Muscle layer of colon (tissue), 2 donors: Measurements from ENCODE around the gene TLE2.
"Not testable (repeated sequence)": the region's sequence is repeated elsewhere in the genome, so short reads cannot be mapped to it uniquely, and the experiment has no call there.

Experiments
- H3K27ac ChIP-seq: one replicate; pipeline ENCODE4 v1.7.0; 2013; ENCODE audit warnings: low read depth, mild to moderate bottlenecking, low read length, moderate library complexity
- H3K27me3 ChIP-seq, 2 donors: one replicate each; pipeline ENCODE4 v1.7.0; 2013; ENCODE audit warnings: low read length in 2 of 2, mild to moderate bottlenecking in 2 of 2; ENCODE audit not compliant: insufficient read depth in 2 of 2, control insufficient read depth in 1 of 2
- H3K36me3 ChIP-seq: one replicate; pipeline ENCODE4 v1.7.0; 2013; ENCODE audit warnings: mild to moderate bottlenecking, low read length; ENCODE audit not compliant: insufficient read depth
- H3K4me1 ChIP-seq: one replicate; pipeline ENCODE4 v1.7.0; 2013; ENCODE audit warnings: mild to moderate bottlenecking, low read length; ENCODE audit not compliant: insufficient read depth
- H3K4me3 ChIP-seq, 2 donors: one replicate each; pipeline ENCODE4 v1.7.0; 2013; ENCODE audit warnings: low read length in 2 of 2, low read depth in 1 of 2, mild to moderate bottlenecking in 1 of 2, moderate library complexity in 1 of 2
- H3K9ac ChIP-seq: one replicate; pipeline ENCODE4 v1.7.0; 2013; ENCODE audit warnings: low read length
- H3K9me3 ChIP-seq: one replicate; pipeline ENCODE4 v1.7.0; 2013; ENCODE audit warnings: mild to moderate bottlenecking, low read length
- donor health status: abdominal sarcoma.
- donor health status: Adenocarcinoma of cecum.

TLE2 gene

GRCh38 chr19:3006075-3006767, 22.9 kb downstream of the TLE2 start:
- Histone ChIP-seq H3K36me3 (peaks cover 29% of the 10 kb centered on the region), H3K27me3 (no peaks in the 10 kb centered on the region), H3K4me3 (no peak overlapping the region), H3K4me1 (no peaks in the 10 kb centered on the region), H3K27ac (no peak overlapping the region), H3K9me3 (no peaks in the 10 kb centered on the region), H3K9ac (no peak overlapping the region)

- H3K27ac ChIP-seq: no peak overlapping the region
- H3K27me3 ChIP-seq: no peaks in the 10 kb centered on the region
- H3K9me3 ChIP-seq: no peaks in the 10 kb centered on the region
- no peaks in the 10 kb centered on the region for H3K4me1 ChIP-seq
- H3K36me3 ChIP-seq: peaks cover 21% of the 10 kb centered on the region
- H3K4me3 ChIP-seq: no peak overlapping the region
- H3K9ac ChIP-seq: no peak overlapping the region
Observed at GRCh38 chr19:3005345-3005744, 23.7 kb downstream of the TLE2 start.

- peaks cover 20% of the 10 kb centered on the region for H3K36me3 ChIP-seq
- H3K9me3 ChIP-seq: no peaks in the 10 kb centered on the region
- no peak overlapping the region for H3K27ac ChIP-seq
- H3K4me1 ChIP-seq: no peaks in the 10 kb centered on the region
- no peak overlapping the region for H3K4me3 ChIP-seq
- H3K27me3 ChIP-seq: no peaks in the 10 kb centered on the region
- H3K9ac ChIP-seq: no peak overlapping the region
Observed at GRCh38 chr19:3004522-3004921, 24.6 kb downstream of the TLE2 start.

GRCh38 chr19:3003046-3003445, 26.0 kb downstream of the TLE2 start:
- Histone ChIP-seq H3K9ac (no peak overlapping the region), H3K36me3 (peaks cover 15% of the 10 kb centered on the region), H3K27ac (no peak overlapping the region), H3K4me1 (no peaks in the 10 kb centered on the region), H3K27me3 (no peaks in the 10 kb centered on the region), H3K4me3 (no peak overlapping the region), H3K9me3 (no peaks in the 10 kb centered on the region)

- H3K4me1 ChIP-seq: no peaks in the 10 kb centered on the region
- H3K36me3 ChIP-seq: peaks cover 15% of the 10 kb centered on the region
- H3K9ac ChIP-seq: no peak overlapping the region
- H3K9me3 ChIP-seq: no peaks in the 10 kb centered on the region
- no peak overlapping the region for H3K4me3 ChIP-seq
- H3K27ac ChIP-seq: no peak overlapping the region
- H3K27me3 ChIP-seq: no peaks in the 10 kb centered on the region
Observed at GRCh38 chr19:3001235-3001800, 27.8 kb downstream of the TLE2 start.

GRCh38 chr19:2998642-2999041, 30.4 kb downstream of the TLE2 start:
- Histone ChIP-seq H3K36me3 (no peaks in the 10 kb centered on the region), H3K9me3 (no peaks in the 10 kb centered on the region), H3K27me3 (no peaks in the 10 kb centered on the region), H3K4me1 (no peaks in the 10 kb centered on the region), H3K9ac (no peak overlapping the region), H3K4me3 (no peak overlapping the region), H3K27ac (no peak overlapping the region)

GRCh38 chr19:2997720-2998119, 31.4 kb downstream of the TLE2 start:
- no peak overlapping the region for H3K4me3 ChIP-seq
- H3K36me3 ChIP-seq: no peaks in the 10 kb centered on the region
- no peaks in the 10 kb centered on the region for H3K9me3 ChIP-seq
- H3K9ac ChIP-seq: no peak overlapping the region
- no peaks in the 10 kb centered on the region for H3K4me1 ChIP-seq
- H3K27me3 ChIP-seq: no peaks in the 10 kb centered on the region
- no peak overlapping the region for H3K27ac ChIP-seq

- Histone ChIP-seq H3K4me3 (no peak overlapping the region), H3K27ac (no peak overlapping the region), H3K36me3 (no peaks in the 10 kb centered on the region), H3K27me3 (no peaks in the 10 kb centered on the region), H3K4me1 (no peaks in the 10 kb centered on the region), H3K9me3 (no peaks in the 10 kb centered on the region), H3K9ac (no peak overlapping the region)
Observed at GRCh38 chr19:2994588-2995131, 34.4 kb downstream of the TLE2 start.

- Histone ChIP-seq H3K9me3 (no peaks in the 10 kb centered on the region), H3K9ac (no peak overlapping the region), H3K27me3 (no peaks in the 10 kb centered on the region), H3K4me3 (no peak overlapping the region), H3K36me3 (no peaks in the 10 kb centered on the region), H3K4me1 (no peaks in the 10 kb centered on the region), H3K27ac (no peak overlapping the region)
Observed at GRCh38 chr19:2993579-2993978, 35.5 kb downstream of the TLE2 start.

- Histone ChIP-seq H3K27me3 (no peaks in the 10 kb centered on the region), H3K27ac (no peak overlapping the region), H3K4me1 (no peaks in the 10 kb centered on the region), H3K4me3 (no peak overlapping the region), H3K36me3 (no peaks in the 10 kb centered on the region), H3K9me3 (no peaks in the 10 kb centered on the region), H3K9ac (no peak overlapping the region)
Observed at GRCh38 chr19:2992958-2993357, 36.1 kb downstream of the TLE2 start.

GRCh38 chr19:2992333-2992732, 36.7 kb downstream of the TLE2 start:
- not testable (repeated sequence) for H3K27ac ChIP-seq, H3K9ac ChIP-seq, H3K4me3 ChIP-seq, H3K9me3 ChIP-seq, H3K36me3 ChIP-seq, H3K27me3 ChIP-seq, H3K4me1 ChIP-seq
